GM12801 (cell line): ENCODE measurements around the gene WDR1.

Experiments
- CTCF ChIP-seq: IDR thresholded peaks from one replicate; pipeline ENCODE4 v1.5.1; 2011; ENCODE audit warnings: control low read depth; ENCODE audit not compliant: insufficient read length; ENCODE audit errors: extremely low read depth

The WDR1 gene

GRCh38 chr4:10117359-10118047 is 904 bp upstream of the WDR1 start:
- no peak for TF ChIP-seq CTCF

- TF ChIP-seq CTCF = no peak
These were observed 616 bp downstream of the WDR1 start for GRCh38 chr4:10115797-10116568.

- TF ChIP-seq CTCF = no peak
These were observed 1.3 kb downstream of the WDR1 start for GRCh38 chr4:10115271-10115796.

- TF ChIP-seq CTCF = no peak
These were observed 2.0 kb downstream of the WDR1 start for GRCh38 chr4:10114607-10115006.

GRCh38 chr4:10114147-10114546 is 2.5 kb downstream of the WDR1 start:
- TF ChIP-seq CTCF = no peak

- TF ChIP-seq CTCF = no peak
These were observed 3.1 kb downstream of the WDR1 start for GRCh38 chr4:10113362-10114047.

- no peak for TF ChIP-seq CTCF
These were observed 3.8 kb downstream of the WDR1 start for GRCh38 chr4:10112658-10113284.
